ENCODE measurements around the gene RMND5A.
"Not testable (repeated sequence)": the region's sequence is repeated elsewhere in the genome, so short reads cannot be mapped to it uniquely, and the experiment has no call there.

RMND5A gene, protein sequence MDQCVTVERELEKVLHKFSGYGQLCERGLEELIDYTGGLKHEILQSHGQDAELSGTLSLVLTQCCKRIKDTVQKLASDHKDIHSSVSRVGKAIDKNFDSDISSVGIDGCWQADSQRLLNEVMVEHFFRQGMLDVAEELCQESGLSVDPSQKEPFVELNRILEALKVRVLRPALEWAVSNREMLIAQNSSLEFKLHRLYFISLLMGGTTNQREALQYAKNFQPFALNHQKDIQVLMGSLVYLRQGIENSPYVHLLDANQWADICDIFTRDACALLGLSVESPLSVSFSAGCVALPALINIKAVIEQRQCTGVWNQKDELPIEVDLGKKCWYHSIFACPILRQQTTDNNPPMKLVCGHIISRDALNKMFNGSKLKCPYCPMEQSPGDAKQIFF

DNA sequence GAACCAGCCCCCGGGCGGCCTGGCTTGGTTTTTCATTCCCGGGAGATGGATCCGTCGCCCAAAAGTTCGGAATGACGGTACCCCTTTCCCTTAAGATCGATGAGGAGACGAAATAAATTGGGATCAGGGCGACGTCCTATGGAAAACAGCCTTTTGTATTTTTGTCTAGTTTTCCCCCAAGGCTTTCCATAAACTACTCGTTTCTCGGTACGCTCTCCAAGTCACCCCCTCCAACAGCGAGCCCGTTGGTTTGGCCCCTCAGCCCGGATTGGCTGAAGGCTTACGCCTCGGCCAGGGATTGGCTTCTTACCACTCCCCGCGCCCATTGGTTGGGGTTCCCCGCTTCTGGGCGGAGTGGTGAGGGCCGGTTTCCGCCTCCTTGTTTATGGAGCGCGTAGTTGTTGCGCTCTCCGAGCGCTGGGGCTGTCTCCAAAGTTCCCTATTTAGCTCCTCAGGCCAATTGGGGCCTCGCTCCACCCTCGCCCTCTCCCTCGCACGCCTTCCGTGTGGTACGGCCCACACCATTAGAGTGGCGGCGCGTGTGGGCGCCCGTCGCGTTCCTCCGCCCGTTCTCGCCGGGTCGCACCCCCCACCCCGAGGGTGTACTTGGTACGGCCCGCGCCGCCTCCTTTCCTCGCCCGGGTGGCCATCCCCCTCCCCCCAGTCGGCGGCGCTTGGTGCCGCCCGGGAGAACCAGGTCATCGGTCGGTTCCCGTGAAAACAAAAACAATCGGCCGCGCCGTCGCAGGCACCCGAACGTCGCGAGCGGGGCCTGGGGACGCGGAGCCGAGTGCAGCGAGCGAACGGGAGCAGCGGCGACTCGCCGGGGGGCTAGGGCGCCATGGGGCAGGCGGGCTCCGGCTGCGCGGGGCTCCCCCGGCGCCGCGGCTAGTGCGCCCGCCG, at the start of gene RMND5A:
RMND5A (plus strand) TSS at position 655 of the 903 bp plus-strand sequence. CDS start 377 bp downstream, outside the sequence.
- CTCF ChIA-PET, POLR2A ChIA-PET: not testable (repeated sequence)
- DNase-seq (ENCODE audit: extremely low spot score) = peak; percentile 50

DNA sequence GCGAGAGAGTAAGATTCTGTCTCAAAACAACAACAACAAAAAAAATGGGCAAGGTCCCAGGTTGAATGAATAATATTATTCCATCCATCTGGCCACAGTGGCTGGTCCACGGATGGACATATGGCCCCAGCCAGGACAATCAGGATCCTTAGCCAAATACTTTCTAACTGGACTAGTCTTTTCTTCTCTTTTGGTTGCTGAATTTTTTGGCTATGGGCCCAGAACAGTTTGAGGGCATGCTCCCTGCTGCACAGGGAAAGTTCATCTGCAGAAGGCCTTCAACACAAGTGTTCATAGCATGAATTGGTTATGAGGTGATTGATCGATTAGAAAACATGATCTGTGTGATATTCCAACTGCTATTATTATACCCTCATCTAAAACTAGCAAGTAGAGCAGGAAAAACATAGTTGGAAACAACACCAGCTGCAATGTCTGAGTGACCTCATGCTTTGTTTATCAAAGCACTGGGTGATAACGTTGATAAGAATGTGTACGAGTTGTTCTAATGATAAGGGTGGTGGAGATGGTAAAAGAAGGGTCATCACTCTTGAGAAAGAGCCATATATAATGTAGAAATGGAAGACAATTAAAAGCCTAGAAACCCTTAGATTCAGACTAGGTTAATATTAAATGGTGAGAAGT, 48.6 kb upstream of the RMND5A start:
- ChIA-PET POLR2A (no interaction called here), CTCF (no interaction called here)
- no peak for DNase-seq (ENCODE audit: extremely low spot score)
- TF ChIP-seq, protein P1, sequence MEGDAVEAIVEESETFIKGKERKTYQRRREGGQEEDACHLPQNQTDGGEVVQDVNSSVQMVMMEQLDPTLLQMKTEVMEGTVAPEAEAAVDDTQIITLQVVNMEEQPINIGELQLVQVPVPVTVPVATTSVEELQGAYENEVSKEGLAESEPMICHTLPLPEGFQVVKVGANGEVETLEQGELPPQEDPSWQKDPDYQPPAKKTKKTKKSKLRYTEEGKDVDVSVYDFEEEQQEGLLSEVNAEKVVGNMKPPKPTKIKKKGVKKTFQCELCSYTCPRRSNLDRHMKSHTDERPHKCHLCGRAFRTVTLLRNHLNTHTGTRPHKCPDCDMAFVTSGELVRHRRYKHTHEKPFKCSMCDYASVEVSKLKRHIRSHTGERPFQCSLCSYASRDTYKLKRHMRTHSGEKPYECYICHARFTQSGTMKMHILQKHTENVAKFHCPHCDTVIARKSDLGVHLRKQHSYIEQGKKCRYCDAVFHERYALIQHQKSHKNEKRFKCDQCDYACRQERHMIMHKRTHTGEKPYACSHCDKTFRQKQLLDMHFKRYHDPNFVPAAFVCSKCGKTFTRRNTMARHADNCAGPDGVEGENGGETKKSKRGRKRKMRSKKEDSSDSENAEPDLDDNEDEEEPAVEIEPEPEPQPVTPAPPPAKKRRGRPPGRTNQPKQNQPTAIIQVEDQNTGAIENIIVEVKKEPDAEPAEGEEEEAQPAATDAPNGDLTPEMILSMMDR (IDR thresholded peaks at IDR 0.05; ENCODE audit: control extremely low read depth, extremely low read depth, low read depth, missing control alignments) = no peak

GRCh38 chr2:86672027-86672545, 48.0 kb upstream of the RMND5A start:
- POLR2A ChIA-PET = no interaction called here
- CTCF ChIA-PET = no interaction called here
- TF ChIP-seq, protein P1 (IDR thresholded peaks at IDR 0.05; ENCODE audit: control extremely low read depth, extremely low read depth, low read depth, missing control alignments) = no peak
- DNase-seq (ENCODE audit: extremely low spot score) = no peak

- POLR2A ChIA-PET = no interaction called here
- CTCF ChIA-PET = interaction anchor here (1.2 to 1.7 kb wide), 2 partner anchors 10 to 15 kb away, joined by 3 to 4 read pairs; no protein-coding TSS in a partner anchor
- TF ChIP-seq, protein P1 (IDR thresholded peaks at IDR 0.05; ENCODE audit: control extremely low read depth, extremely low read depth, low read depth, missing control alignments) = no peak
- DNase-seq (ENCODE audit: extremely low spot score) = no peak
Measured at GRCh38 chr2:86673011-86673410, 47.1 kb upstream of the RMND5A start.

GRCh38 chr2:86673986-86674670, 46.0 kb upstream of the RMND5A start:
- DNase-seq (ENCODE audit: extremely low spot score) = no peak
- ChIA-PET POLR2A (no interaction called here), CTCF (interaction anchor here (1.2 to 1.7 kb wide), 2 partner anchors 9 to 14 kb away, joined by 3 to 4 read pairs; no protein-coding TSS in a partner anchor)
- TF ChIP-seq, protein P1 (IDR thresholded peaks at IDR 0.05; ENCODE audit: control extremely low read depth, extremely low read depth, low read depth, missing control alignments) = no peak

DNA sequence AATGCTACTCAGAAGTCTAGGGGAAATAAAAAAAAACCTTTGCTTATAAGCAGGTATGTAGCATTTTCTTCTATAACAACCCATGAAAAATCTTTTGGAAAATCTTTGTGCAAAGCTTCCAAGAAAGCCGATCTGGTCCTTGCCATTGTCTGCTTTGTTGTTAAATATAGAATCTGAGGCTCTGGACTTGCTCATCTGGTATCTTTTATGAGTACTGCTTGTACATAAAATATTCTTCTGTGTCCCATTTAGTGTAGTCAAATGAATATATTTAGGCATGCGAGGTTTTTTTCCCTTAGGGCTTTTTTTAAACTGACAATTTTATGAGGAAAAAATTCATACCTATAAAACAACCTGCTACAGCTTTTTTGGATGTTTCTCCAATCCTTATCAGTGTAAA, 45.0 kb upstream of the RMND5A start:
- ChIA-PET POLR2A (no interaction called here), CTCF (no interaction called here)
- TF ChIP-seq, protein P1 (IDR thresholded peaks at IDR 0.05; ENCODE audit: control extremely low read depth, extremely low read depth, low read depth, missing control alignments) = no peak
- DNase-seq (ENCODE audit: extremely low spot score) = no peak

Measured in GM10248 (cell line).